Retinal pigment epithelial cell (primary cell): ENCODE measurements around the gene TRPC1.
A peak's percentile ranks its signal among the peaks of the same experiment; 100 is the strongest.

Experiments used
- DNase-seq: peaks from one replicate; pipeline ENCODE4 v3.0.0-alpha.2; 2010; ENCODE audit warnings: low read depth
- H3K4me3 ChIP-seq: 2 replicates; pipeline ENCODE4 v1.5.1; 2011; ENCODE audit warnings: mild to moderate bottlenecking, low read length, control low read depth, moderate library complexity
- TF ChIP-seq, protein P1 (sequence below): conservative IDR thresholded peaks from 2 replicates; pipeline ENCODE4 v1.5.1; 2011; ENCODE audit warnings: low read depth, low read length, control low read depth, inconsistent platforms

The TRPC1 gene

DNA sequence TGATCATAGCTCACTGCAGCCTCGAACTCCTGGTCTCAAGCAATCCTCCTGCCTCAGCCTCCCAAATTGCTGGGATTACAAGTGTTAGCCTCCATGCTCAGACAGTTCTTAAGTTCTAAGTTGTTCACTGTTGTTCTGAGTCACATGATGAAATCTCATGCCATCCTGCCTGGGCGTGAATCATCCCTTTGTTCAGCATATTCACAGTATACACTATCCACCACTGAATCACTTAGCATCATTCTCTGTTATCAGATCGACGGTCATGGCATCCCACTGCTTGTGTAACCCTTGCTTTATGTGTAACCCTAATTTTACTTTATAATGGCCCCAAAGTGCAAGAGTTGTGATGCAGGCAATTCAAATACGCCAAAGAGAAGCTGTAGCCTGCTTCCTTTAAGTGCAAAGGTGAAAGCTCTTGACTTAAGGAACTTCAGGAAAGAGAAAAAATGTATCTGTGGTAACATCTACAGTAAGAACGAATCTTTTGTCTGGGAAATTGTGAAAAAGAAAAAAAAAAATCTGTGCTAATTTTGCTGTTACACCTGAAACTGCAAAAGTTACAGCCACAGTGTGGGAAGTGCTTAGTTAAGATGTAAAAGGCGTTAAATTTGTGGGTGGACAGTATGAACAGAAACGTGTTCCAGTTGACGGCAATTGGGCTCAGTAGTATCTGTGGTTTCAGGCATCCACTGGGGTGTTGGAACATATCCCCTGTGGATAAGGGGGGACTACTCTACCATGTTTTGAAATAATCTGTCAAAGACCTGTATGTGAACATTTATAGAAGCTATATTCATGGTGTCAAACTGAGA, 84.5 kb downstream of the TRPC1 start:
- H3K4me3 ChIP-seq, result no peak overlapping the region
- TF ChIP-seq, protein P1, sequence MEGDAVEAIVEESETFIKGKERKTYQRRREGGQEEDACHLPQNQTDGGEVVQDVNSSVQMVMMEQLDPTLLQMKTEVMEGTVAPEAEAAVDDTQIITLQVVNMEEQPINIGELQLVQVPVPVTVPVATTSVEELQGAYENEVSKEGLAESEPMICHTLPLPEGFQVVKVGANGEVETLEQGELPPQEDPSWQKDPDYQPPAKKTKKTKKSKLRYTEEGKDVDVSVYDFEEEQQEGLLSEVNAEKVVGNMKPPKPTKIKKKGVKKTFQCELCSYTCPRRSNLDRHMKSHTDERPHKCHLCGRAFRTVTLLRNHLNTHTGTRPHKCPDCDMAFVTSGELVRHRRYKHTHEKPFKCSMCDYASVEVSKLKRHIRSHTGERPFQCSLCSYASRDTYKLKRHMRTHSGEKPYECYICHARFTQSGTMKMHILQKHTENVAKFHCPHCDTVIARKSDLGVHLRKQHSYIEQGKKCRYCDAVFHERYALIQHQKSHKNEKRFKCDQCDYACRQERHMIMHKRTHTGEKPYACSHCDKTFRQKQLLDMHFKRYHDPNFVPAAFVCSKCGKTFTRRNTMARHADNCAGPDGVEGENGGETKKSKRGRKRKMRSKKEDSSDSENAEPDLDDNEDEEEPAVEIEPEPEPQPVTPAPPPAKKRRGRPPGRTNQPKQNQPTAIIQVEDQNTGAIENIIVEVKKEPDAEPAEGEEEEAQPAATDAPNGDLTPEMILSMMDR, result no peak
- peak; percentile 4 for DNase-seq

DNA sequence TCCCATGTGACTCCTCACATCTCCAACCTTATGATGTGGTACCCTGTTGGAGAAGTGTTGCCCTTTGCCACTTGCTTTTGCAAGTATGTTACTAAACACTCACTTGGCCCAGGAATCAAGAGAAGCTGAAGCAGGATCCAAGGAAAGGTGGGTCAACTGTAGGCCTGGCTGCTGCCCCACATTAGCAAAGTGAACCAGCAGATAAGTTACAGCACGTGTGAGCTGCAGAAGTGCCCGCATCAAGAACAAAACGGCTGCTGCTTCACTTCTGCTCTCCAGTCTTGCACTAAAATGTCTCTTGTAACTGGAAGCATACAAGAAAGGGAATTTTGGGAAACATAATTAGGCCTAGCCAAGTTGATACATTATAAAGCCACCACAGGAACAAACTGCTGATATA, 85.4 kb downstream of the TRPC1 start:
- TF ChIP-seq, protein P1, result no peak
- H3K4me3 ChIP-seq, result no peak overlapping the region
- no peak for DNase-seq

DNA sequence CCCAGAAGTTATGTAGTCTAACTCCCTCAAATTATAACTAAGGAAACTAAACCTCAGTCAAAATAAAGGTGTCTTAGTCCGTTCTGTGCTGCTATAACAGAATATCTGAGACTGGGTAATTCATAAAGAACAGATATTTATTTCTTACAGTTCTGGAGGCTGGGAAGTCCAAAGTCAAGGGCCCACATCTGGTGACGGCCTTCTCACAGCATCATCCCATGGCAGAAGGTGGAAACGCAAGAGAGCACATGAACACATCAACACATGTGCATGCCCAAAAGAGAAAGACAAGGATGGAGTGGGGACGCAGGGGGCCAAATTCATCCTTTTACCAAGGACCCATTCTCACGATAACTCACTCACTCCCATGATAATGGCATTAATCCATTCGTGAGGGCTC, 92.0 kb downstream of the TRPC1 start:
- TF ChIP-seq, protein P1, result no peak
- no peak for DNase-seq
- H3K4me3 ChIP-seq, result no peak overlapping the region

DNA sequence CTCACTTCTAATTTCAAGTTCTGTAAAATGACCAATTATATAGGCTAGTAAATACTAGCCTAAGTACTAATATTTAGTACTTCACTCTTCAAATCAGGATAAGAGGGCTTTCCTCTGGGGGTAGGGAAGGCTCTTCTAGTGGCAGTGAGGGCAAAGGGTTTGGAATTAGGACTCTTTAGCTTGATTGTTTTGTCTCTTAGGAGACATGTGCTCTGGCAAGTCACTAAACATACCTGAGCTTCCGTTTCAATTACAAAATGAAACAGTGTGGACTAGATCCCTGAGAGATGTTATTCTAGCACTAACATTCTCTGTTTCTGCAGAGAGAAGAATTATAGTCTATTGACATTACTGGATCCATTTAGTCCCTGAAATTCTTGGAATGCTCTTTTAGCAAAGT, 93.5 kb downstream of the TRPC1 start:
- TF ChIP-seq, protein P1, result no peak
- no peak overlapping the region for H3K4me3 ChIP-seq
- no peak for DNase-seq

DNA sequence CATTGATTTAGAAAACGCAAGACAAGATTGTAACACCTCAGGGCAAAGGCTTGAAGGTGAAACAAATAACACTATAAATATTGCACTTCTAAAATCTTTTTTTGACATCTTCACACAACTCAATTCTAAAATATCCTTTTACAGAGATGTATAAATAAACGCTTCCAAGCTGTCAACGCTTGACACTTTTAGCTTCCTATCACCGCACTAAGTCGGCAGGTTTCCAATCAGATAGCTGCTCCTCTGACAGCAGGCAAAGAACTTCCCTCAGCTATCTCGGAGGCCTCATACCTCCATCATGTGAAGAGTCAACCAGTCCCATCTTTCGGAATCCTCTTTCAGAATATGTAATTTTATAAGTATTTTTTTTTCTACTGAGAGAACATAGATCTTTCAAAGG, 94.1 kb downstream of the TRPC1 start:
- no peak for DNase-seq
- TF ChIP-seq, protein P1, result no peak
- H3K4me3 ChIP-seq, result no peak overlapping the region

DNA sequence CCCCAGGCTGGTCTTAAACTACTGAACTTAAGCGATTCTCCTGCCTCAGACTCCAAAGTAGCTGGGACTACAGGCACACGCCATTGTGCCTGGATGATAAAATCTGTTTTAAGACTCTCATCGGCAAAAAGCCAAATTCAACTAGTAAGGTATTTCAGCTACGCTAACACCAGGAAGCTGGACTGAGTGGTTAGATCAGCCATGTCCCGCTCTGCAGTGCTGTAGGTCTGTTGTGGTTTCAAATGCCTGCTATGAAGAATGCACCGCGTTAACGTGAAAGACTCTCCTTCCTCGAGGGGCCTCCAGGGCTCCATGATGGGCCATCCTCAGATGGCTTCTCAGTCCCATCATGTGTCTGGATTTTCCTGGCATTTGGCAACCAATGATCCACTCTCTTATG, 94.8 kb downstream of the TRPC1 start:
- no peak for DNase-seq
- H3K4me3 ChIP-seq, result no peak overlapping the region
- TF ChIP-seq, protein P1, result no peak

DNA sequence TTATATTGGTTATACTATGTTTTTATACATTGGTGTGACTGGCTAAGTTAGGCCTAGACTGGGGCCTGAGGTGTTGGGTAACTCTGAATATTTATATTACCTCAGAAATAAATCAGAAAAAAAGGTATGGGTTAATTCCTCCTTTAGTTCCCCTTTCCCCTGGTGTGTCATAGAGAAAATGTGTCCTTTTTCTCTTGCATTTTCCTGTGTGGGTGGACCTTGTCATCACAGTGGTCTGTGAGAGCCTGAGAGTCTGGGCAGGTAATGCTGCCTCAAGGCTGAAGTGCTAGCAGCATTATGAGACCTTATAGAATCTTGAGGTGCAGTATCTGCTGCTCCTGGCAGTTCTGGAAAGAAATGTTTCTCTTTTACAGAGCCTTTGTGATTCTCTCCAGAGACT, 95.3 kb downstream of the TRPC1 start:
- no peak overlapping the region for H3K4me3 ChIP-seq
- TF ChIP-seq, protein P1, result no peak
- DNase-seq, result no peak
